ENCODE measurements around the gene PPP2R5D. TPM values are rescaled to one million over a fixed set of nuclear protein-coding genes. Genes with fewer than 3 reads are reported as not detected.
A peak's percentile ranks its signal among the peaks of the same experiment; 100 is the strongest.

The PPP2R5D gene
- total and polyA plus RNA-seq, 9 of the 15 experiments (the other 6 are each of a cell fraction or from before 2014, with no cell fraction given): 1.3 to 96.1 (median 38.4) TPM

DNA sequence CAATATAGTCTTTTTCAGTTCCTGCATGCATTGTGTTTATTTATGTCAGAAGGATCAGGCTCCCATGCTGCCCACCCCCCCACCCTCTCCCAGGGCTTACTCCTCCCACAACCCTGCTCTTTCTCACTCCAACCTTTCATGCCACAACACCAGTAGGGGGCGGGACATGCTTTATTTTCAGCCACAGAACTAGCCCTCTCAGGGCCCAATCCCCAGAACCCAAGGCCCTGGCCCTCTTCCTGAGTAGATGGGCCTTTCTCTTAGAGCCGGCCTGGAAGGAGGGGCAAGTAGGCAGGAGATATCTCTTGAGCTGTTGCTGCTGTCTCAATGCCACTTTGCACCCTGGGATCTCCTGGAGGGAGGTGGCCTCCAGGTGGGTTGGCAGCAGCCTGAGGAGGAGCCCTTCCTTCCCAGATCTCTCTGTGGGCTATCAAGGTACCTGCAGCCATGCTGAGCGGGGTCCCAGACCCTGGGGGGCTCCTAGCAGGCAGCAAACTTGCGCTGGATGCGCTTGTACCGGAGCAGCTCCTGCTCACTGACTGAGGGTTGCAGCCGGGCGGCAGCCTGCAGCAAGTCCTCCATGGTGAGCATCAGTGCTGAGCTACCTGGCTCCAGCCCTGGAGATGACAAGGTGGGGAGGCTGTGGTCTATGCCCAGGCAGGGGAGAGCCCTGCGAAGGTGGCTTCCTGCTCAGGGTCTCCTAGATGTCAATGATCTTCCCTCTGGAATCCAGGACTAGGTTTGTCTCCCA is 20.3 kb upstream of the PPP2R5D start (continued):
- TF ChIP-seq, protein P1, sequence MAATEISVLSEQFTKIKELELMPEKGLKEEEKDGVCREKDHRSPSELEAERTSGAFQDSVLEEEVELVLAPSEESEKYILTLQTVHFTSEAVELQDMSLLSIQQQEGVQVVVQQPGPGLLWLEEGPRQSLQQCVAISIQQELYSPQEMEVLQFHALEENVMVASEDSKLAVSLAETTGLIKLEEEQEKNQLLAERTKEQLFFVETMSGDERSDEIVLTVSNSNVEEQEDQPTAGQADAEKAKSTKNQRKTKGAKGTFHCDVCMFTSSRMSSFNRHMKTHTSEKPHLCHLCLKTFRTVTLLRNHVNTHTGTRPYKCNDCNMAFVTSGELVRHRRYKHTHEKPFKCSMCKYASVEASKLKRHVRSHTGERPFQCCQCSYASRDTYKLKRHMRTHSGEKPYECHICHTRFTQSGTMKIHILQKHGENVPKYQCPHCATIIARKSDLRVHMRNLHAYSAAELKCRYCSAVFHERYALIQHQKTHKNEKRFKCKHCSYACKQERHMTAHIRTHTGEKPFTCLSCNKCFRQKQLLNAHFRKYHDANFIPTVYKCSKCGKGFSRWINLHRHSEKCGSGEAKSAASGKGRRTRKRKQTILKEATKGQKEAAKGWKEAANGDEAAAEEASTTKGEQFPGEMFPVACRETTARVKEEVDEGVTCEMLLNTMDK (IDR thresholded peaks at IDR 0.05; ENCODE audit: borderline replicate concordance, insufficient read depth, low read depth, low read length, poor library complexity, severe bottlenecking): peak; percentile 61
- TF ChIP-seq POLR2AphosphoS5 (IDR thresholded peaks at IDR 0.05; ENCODE audit: control insufficient read depth, insufficient read depth, low read depth, low read length) (no peak), SETDB1 (IDR thresholded peaks at IDR 0.05; ENCODE audit: low read length) (no peak), KAT2B (IDR thresholded peaks at IDR 0.05; ENCODE audit: low read depth, low read length) (no peak), KDM5B (IDR thresholded peaks at IDR 0.05; ENCODE audit: insufficient replicate concordance, low read depth, low read length) (no peak), RAD21 (CRISPR knock-in tag; conservative IDR thresholded peaks at IDR 0.05 in 1 of 2, IDR thresholded peaks at IDR 0.05 in 1 of 2) (peak; percentile 51 to 80; a peak in 3 of 4 replicates), ZNF146 (CRISPR knock-in tag; IDR thresholded peaks at IDR 0.05; ENCODE audit: unreplicated experiment) (no peak), RFX1 (IDR thresholded peaks at IDR 0.05) (no peak), STAT5A (IDR thresholded peaks at IDR 0.05; ENCODE audit: borderline replicate concordance, low read length) (no peak), MTA3 (IDR thresholded peaks at IDR 0.05; ENCODE audit: borderline replicate concordance) (no peak), PHF8 (IDR thresholded peaks at IDR 0.05; ENCODE audit: borderline replicate concordance, low read length) (no peak), HDAC3 (IDR thresholded peaks at IDR 0.05; ENCODE audit: borderline replicate concordance, partially characterized antibody) (no peak), GTF2A2 (tag; IDR thresholded peaks at IDR 0.05) (no peak), ARNT (IDR thresholded peaks at IDR 0.05) (no peak), TEAD2 (tag; IDR thresholded peaks at IDR 0.05) (no peak), EGR1 (conservative IDR thresholded peaks at IDR 0.05) (no peak), CAMTA2 (CRISPR knock-in tag; conservative IDR thresholded peaks at IDR 0.05) (no peak)
- TF ChIP-seq, protein P2, sequence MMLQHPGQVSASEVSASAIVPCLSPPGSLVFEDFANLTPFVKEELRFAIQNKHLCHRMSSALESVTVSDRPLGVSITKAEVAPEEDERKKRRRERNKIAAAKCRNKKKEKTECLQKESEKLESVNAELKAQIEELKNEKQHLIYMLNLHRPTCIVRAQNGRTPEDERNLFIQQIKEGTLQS (IDR thresholded peaks at IDR 0.05): no peak
- TF ChIP-seq, protein P2 (CRISPR knock-in tag; conservative IDR thresholded peaks at IDR 0.05): no peak
- TF ChIP-seq, protein P3, sequence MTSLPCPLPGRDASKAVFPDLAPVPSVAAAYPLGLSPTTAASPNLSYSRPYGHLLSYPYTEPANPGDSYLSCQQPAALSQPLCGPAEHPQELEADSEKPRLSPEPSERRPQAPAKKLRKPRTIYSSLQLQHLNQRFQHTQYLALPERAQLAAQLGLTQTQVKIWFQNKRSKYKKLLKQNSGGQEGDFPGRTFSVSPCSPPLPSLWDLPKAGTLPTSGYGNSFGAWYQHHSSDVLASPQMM (CRISPR knock-in tag; IDR thresholded peaks at IDR 0.05): no peak
- TF ChIP-seq, protein P4, sequence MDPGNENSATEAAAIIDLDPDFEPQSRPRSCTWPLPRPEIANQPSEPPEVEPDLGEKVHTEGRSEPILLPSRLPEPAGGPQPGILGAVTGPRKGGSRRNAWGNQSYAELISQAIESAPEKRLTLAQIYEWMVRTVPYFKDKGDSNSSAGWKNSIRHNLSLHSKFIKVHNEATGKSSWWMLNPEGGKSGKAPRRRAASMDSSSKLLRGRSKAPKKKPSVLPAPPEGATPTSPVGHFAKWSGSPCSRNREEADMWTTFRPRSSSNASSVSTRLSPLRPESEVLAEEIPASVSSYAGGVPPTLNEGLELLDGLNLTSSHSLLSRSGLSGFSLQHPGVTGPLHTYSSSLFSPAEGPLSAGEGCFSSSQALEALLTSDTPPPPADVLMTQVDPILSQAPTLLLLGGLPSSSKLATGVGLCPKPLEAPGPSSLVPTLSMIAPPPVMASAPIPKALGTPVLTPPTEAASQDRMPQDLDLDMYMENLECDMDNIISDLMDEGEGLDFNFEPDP (CRISPR knock-in tag; IDR thresholded peaks at IDR 0.05): no peak
- TF ChIP-seq, protein P5, sequence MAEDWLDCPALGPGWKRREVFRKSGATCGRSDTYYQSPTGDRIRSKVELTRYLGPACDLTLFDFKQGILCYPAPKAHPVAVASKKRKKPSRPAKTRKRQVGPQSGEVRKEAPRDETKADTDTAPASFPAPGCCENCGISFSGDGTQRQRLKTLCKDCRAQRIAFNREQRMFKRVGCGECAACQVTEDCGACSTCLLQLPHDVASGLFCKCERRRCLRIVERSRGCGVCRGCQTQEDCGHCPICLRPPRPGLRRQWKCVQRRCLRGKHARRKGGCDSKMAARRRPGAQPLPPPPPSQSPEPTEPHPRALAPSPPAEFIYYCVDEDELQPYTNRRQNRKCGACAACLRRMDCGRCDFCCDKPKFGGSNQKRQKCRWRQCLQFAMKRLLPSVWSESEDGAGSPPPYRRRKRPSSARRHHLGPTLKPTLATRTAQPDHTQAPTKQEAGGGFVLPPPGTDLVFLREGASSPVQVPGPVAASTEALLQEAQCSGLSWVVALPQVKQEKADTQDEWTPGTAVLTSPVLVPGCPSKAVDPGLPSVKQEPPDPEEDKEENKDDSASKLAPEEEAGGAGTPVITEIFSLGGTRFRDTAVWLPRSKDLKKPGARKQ (CRISPR knock-in tag; IDR thresholded peaks at IDR 0.05): no peak

All from K562 (cell line).